NT2/D1 (cell line): ENCODE results near the gene RAP1B.

ENCODE experiments used
- SUZ12 ChIP-seq: IDR thresholded peaks from 2 replicates; pipeline ENCODE4 v1.6.1; 2011; ENCODE audit not compliant: insufficient read length, insufficient read depth; ENCODE audit errors: extremely low read depth
- YY1 ChIP-seq: IDR thresholded peaks from 2 replicates; pipeline ENCODE4 v1.6.1; 2011; ENCODE audit not compliant: insufficient read length, insufficient read depth
- ZNF274 ChIP-seq: IDR thresholded peaks from 2 replicates; pipeline ENCODE4 v1.6.1; 2011; ENCODE audit warnings: mild to moderate bottlenecking, low read depth, low read length

- TF ChIP-seq YY1 = no peak
- no peak for TF ChIP-seq SUZ12
- TF ChIP-seq ZNF274 = no peak
These were observed 36.8 kb downstream of the RAP1B start for GRCh38 chr12:68647507-68647906.
